ENCODE results near the gene EFCAB11.

GRCh38 chr14:89851106-89851505, 103.4 kb downstream of the EFCAB11 start:
- TF ChIP-seq CTCF (IDR thresholded peaks at IDR 0.05; ENCODE audit: insufficient read depth, low read depth, low read length) (no peak), EZH2 (IDR thresholded peaks at IDR 0.05; ENCODE audit: insufficient read depth, low read length) (no peak)
